CD4-positive, alpha-beta T cell treated with Interleukin-4 for 1 hour (primary cell): ENCODE data around the gene DHRS7.

Experiments used
- DNase-seq, 2 donors: peaks; one replicate each; pipeline ENCODE4 v3.0.0-alpha.2; 2020 to 2022

The DHRS7 gene, protein sequence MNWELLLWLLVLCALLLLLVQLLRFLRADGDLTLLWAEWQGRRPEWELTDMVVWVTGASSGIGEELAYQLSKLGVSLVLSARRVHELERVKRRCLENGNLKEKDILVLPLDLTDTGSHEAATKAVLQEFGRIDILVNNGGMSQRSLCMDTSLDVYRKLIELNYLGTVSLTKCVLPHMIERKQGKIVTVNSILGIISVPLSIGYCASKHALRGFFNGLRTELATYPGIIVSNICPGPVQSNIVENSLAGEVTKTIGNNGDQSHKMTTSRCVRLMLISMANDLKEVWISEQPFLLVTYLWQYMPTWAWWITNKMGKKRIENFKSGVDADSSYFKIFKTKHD

DNA sequence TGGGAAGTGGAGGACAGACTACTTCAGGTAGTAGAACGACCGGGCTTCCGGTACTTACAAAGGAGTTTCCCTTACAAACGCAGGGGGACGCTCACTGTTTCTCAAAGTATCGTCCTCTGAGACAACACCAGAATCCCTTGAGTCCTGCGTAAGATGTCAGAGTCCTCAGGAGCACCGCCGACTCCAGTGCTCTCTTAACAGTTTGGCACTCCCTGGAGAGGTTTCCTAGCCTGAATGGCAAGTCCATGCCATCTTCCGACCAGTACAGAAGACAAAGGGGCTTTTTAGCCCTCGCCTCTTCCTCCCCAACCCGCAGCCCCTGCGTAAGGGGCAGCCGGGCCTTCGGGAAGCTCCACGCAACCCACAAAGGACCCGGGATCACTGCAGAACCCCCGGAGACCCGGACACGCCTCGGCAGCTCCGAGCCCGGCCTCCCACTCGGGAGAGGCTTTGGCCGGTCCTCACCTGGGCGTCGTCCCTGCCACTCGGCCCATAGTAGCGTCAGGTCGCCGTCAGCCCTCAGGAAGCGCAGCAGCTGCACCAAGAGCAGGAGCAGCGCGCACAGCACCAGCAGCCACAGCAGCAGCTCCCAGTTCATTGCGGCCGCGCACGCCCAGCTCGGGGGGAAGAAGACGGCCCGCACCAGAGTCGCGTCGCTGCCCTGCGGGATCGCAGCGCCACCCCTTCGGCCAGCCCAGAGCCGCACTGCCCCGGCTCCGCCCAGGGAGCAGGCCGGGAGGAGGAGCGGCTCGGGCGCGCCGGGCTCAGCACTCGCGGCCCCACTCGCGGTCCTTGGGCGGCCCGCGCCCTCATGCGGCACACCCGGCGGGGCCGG, at the start of gene DHRS7:
DHRS7 (minus strand) TSS at position 687 of the 835 bp plus-strand sequence; CDS start at position 598, 89 bp downstream.
- peak; percentile 74 to 76 for DNase-seq

DNA sequence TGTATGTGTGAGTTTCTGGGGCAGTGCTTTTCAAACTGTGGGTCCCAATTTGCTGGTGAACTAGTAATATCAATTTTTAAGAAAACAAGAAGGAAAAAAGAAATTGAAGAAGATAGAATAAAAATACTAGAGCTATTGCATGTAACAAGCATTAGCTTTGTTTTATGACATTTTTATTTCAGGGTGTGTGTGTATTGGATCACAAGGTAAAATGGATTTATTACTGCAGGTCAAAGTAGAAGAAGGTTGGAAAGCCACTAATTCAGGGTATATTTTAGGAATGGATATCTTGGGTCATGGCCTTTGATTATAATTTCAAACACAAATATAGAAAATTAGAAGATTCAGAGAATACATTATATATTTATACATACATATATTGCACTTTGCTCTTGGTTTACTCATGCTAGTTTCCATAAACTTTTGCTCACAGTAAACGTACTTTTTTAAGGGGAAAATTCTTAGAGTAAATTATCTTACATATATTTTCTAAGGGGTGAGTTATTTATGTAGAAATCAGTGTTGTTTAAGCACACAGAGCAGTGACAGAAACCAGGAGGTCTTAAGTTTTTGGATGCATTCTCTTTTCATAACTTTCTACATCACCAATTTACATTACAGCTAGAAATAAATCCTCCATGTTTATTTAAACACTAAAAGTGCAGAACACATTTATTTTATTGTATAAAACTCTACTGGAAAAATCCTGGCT, 49.4 kb upstream of the DHRS7 start:
- no peak for DNase-seq

DNA sequence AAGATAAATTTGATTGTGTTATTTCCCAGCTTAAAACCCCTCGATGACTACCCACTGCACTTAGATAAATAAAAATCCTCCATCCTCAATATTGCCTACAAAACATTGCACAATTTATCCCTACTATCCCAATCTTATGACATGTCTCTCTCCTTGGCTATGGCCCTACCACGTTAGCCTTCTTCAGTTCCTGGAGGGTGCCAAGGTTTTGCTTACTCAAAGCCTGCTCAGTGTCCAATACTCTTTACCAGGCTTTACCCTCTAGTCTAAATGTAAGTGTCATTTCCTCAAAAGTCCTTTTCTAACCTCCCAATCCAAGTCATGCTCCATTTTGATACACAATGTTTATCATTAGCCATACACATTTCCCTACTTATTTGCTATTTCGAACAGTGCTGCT, 48.8 kb upstream of the DHRS7 start:
- no peak for DNase-seq

DNA sequence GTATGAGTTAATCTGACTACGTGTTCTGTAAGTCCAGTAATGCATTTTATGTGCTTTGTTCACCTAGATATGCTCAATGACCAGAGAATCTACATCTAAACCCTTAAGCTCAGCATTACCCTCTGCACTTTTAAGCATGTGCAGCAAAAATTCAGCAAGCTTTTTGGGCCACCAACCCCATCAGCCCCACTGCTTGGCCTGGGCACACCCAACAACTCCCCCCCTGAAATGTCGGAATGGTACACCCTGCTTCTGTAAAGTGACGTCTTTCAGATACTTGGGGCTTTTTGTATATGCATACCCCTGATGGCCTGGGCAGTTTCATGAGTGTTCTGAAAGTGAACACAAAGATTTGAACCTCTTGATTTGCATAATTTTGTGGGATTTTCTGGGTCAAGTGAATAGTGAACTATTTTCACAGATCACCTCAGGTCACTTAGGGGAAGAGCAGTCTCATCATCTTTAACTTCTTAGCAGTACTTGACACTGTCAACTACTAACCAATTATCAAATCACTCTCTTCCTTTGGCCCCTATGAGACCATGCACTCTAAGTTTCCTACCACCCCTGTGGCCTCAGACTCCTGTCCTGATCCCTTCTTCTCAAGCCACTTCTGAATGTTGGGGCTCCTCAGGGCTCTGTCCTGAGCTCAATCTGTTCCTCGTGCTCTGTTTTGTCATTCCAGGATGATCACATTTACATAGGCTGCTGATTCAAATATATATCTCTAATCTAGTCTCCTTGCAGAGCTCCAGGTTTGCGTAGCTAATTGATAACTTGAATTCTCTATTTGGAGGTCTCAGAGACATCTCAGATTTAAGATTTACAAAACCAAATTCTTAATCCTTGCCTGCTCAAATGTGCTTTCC, 47.5 kb upstream of the DHRS7 start:
- DNase-seq = no peak

DNA sequence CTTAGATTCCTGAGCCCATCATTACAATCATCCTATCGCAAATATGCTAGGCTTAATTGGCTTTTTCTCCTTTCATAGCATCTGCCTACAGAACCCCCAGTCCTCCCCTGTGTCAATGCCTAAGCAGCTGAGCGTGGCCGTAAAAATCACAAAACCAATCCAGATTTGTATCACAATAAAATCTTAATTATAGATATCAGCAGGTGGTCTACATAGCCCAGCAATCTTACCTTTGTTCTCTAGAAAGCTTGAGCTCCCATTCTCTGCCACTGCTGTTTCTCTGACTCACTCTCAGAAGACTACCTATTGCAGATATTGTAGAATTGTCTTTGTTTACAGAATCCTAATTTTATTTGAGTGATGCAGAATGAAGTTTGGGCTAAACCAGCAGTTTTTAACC, 46.0 kb upstream of the DHRS7 start:
- DNase-seq = no peak

DNA sequence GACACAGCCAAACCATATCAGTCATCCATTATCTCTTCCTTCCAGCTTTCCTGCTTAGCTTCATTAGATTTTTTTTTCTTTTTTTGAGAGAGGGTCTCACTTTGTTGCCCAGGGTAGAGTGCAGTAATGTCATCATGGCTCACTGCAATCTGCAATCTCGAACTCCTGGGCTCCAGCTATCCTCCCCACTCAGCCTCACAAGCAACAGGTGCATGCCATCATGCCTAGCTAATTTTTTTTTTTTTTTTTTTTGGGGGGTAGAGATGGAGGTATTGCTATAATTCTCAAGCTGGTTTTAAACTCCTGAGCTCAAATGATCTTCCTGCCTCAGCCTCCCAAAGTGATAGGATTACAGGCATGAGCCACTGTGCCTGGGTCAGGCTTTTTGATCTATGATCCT, 45.5 kb upstream of the DHRS7 start:
- no peak for DNase-seq

DNA sequence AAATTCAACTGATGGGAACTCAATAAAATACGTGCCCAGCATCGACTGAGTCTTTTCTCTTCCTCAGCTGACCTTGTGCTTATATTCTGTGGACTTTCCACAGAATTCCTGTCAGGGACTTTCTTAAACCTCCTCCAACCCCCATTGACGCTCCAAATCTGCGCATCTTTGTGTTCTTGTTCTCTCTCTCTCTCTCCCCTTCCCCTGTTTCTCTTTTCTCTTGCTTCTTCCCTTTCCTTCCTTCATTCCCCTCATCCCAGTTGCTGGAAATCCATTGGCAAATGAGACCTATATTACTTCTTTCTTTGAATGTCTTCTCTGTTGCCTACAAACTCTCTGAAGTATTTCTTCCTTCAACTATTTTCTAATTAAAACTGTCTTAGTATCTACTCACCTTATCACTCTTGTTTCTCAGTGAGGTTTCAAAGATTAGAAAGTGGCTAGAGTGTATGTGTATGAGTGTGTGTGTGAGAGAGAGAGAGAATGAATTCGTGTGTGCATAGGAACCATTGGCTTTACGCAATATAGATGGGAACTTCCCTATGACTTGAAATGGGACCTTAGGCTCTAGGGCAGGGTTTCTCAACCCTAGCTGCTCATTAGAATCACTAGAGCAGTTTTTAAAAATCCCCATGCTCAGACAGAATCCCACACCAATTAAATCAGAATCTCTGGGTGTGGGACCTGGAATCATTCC, 41.8 kb upstream of the DHRS7 start:
- no peak for DNase-seq

DNA sequence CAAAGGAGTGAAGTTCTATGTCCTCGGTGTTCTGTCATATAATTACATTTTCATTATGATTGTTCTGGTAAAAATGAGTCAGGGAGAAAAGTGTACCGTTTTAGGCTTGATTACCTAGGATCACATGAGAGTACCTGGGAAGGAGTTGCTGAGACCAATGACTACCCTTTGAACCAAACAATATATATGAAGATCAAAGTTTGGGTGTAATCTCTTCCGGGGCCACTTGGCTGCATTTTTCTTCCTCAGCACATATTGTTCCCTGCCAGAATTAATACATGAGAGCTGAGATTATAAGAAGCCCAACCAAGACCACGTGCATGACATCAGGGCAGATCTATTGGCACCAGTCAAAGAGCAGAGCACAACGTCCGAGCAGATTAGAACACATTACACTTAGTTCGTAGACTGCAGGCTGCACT, 41.1 kb upstream of the DHRS7 start:
- no peak for DNase-seq

DNA sequence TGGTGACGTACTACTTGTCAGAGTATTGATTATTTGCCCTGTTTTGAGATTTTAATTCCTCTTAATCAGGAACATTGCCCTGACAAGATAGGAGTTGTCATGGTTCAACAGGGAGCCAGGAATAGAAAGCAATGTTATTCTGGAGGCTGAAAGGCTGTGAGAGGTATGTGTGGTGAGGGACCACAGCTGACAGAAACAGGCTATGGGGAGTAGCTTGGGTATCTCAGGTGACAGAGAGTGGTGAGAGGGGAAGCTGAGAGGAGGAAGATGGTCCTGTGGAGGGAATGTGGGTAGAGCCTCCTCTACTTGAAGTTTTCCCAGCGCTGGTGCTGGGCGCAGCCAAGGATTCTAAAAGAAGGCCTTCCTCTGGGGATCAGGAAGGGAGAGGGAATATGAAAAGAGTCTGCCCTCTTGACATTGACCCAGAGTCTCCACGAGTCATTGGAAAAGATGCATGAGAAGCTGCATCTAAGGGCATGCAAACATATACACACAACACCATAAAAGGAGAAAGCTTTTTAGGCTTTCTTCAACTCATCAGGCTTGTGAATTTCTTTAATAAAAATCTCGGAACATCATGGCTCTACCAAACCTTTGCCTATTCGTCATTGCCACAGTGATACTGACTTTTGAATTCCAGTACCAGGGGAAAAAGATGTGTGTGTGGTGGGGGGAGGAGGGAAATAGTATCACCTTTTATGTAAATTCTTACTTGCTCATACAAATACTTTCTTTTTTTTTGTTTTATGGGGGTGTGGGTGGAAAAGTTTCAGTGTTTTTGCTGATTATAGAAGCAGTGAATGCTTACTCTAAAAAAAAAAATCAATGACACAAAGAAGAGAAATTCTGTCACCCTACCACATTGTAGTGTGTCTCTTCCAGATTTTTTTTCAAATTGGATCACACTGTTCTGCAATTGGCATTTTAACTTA, 39.9 kb upstream of the DHRS7 start:
- no peak for DNase-seq

DNA sequence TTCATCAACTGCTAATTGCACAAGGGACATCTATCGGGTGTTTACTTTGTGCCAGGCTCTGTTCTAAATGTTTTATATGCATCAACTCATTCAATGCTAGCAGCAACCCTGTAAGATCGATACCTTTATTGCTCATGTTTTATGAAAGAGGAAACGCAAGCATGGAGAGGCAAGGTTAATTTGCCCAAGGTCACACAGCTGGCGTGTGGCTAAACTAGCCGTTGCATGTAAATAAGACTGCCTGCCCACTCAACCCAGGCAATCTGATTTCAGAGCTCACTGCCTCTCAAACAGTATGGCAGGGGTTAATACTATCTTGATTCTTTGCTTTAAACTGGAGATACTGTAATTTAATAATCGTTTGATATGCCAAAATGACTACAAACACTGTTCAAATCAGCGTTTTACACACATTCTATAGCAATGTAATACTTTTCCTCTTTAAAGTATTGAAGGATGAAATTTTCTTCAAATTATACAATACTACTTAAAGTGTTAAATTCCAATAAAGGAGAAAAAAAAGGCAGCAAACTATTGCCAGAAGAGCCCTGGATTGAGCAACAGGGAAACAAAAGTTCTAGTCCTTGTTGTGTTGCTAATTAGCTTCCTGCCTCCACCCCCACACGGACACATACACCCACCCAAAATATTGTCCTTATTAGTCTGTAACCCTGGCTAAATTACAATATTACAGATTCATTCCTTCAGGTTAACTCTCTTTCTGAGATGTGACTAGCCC, 39.1 kb upstream of the DHRS7 start:
- no peak for DNase-seq

DNA sequence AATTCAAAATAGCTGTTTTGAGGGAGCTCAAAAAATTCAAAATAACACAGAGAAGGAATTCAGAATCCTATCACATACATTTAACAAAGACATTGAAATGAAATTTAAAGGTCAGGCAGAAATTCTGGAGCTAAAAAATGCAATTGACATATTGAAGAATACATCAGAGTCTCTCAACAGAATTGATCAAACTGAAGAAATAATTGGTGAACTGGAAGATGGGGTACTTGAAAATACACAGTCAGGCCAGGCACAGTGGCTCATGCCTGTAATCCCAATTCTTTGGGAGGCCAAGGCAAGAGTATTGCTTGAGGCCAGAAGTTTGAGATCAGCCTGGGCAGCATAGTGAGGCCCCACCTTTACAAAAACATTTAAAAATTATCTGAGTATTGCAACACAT, 34.1 kb upstream of the DHRS7 start:
- no peak for DNase-seq

DNA sequence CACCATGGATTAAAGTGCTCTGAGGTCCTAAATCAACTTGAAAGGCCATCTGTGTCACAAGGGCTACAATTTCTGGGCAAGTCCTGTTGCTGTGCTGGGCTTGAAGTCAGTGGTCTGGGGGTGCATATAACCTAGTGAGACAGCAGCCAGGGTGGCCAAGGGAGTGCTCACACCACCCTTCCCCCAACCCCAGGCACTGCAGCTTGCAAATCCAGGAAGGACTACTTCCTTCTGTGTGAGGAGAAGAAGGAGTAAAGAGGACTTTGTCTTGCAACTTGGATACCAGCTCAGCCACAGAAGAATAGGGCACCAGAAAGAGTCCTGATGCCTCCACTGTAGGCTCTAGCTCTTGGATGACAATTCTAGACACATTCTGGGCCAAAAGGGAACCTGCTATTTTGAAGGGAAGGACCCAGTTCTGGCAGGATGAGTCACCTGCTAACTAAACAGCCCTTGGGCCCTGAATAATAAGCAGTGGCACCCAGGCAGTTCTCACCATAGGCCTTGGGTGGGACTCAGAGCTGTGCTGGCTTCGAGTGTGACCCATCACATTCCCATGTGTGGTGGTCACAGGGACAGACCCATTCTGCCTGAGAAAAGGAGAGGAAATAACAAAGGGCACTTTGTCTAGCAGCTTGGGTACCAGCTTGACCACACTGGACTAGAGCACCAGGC, 32.6 kb upstream of the DHRS7 start:
- DNase-seq = no peak

DNA sequence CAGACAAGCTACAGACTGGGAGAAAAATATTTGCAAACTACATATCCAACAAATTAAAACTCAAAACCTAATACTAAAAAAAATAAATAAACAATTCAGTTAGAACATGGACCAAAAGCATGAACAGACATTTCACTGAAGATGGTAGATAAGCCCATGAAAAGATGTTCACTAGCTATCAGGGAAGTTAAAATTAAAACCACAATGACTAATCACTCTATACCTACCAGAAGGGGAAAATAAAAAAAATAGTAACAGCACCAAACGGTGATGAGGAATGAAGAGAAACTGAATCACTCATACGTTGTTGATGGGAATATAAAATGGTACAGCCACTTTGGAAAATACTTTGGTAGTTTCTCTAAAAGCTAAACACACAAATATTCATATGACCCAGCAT, 31.1 kb upstream of the DHRS7 start:
- DNase-seq = no peak

DNA sequence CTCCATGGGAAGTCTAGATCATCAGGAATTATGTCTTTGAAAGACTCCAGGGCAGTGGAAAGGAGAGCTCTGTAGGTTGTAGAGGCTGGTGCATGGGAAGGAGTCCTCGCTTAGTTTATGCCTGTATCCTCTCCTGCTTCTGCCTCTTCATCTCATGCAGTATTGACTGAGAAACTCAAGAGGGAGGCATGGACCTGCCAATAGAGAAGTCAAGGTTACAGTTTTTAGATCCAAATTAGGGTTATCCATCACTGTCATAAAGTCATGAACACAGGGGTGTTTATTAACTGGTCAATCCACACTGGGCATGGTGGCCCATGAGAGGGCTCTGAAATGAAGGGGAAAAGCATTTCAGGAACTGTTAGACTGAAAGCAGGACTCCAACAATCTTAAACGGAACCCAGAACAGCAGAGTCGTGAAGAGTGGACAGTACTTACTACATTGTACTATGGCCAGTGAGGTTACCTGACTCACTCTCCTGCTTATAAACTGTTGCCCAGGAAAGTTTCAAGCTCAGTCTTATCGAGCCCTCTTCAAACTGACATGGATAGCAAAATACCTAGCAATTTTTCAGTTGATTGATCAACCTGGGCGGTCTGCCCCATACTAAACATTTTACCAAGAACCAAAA, 30.1 kb upstream of the DHRS7 start:
- peak in 1 of 2 donors; percentile 16 for DNase-seq

DNA sequence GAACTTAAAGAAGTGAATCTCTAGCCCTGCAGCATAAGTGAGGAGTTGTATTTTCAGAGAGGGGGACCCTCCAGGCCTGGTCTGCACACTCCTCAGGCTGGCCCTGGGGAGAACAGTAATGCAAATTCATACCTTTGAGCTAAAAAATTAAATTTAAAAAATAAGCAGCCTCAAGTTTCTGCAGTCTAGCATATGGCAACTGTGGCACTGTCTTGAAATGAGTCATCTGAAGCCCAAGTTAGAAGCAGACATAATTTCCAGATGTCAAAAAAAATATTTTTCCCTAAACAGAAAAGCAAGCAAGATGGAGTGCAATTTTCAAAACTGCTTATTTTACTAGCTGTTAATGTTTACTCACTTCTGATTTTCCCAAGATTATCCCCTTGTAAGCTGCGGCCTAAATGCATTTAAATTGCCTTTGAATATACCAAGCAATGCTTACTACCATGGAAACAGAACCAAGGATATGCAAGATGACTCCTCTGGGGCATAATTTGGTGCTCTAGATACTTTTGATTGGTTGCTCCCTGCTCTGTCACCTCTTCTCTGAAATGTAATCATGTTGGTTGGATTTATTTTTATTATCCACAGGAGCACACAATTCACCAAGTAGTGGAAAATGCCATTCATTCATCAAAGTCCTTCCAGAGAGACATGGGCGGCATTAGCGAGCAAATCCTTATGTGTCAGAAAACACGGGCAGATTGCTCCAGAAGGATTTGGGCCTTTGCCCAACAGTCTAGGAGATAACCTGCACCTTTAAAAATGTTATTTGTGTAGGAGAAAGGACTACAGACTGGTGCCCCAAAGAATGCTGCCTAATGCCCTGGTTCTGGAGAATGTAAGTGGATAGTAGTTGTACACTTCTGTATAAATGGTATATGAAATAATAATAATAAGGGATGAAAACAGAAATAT, 25.0 kb upstream of the DHRS7 start:
- DNase-seq = no peak

DNA sequence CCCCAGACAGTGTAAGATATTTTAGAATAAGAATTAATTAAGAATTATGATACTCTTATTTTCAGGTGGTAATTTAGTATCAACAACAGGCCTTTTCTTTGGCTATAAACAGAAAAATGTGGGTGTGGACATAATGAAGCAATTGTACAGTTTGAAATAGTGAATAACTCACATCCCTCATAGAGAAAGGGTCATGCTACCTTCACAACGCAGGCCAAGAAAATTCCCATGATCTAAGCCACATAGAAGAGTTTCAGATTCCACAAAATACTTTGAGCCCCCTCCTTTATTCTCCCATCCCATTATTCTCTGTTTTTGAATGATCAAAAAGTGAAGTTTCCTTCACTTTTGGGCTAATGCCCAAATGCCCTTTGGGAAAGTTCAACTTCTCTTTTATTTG, 23.5 kb upstream of the DHRS7 start:
- DNase-seq = no peak

DNA sequence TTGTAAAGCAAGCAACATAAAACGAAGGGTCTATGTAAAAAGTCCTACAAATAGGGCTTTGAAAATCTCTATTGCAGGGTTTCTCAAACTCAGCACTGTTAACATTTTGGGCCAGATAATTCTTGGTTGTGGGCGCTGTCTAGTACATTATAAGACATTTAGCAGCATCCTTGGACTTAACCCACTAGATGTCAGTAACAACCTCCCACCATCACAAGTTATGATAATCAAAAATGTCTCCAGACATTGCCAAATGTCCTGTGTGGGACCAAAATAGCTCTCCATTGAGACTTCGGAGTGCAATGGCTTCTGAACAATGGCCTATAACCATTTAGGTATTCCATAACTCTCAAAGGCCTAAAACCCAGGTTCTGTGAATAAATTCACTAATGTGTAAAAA, 22.9 kb upstream of the DHRS7 start:
- DNase-seq = no peak
